Endothelial cell of umbilical vein (primary cell): ENCODE results near the gene EDEM2. TPM values are rescaled to one million over a fixed set of nuclear protein-coding genes. Genes with fewer than 3 reads are reported as not detected.

Experiments used
- BruUV-seq: library from RNA; stranded (reverse); fragments of 400-500 nt; replicated peaks from 2 replicates; lab custom pipeline; 2021; lab: Mats Ljungman, UMichigan
- CTCF ChIA-PET: fragments of 300-600, 350-600 bp; sonication (Branson Sonifier 250); formaldehyde crosslinking; loops from one replicate; lab custom pipeline; 2021; ENCODE audit warnings: antibody characterized with exemption, inconsistent platforms; lab: Charles Lee
- POLR2A ChIA-PET: fragments of 300-600, 350-600 bp; sonication (Branson Sonifier 250); formaldehyde crosslinking; loops from one replicate; lab custom pipeline; 2021; ENCODE audit warnings: antibody characterized with exemption, inconsistent platforms; lab: Charles Lee
- DNase-seq: peaks from one replicate; pipeline ENCODE4 v3.0.0-alpha.2; 2011; ENCODE audit warnings: low read depth, low spot score
- FAIRE-seq: peaks from 2 replicates; lab custom pipeline; 2011; peaks lifted over from hg19 to GRCh38; lab: Jason Lieb, UNC
- H2AFZ ChIP-seq: 2 replicates; pipeline ENCODE4 v1.6.0; 2012; ENCODE audit warnings: low read depth, low read length, control low read depth, inconsistent platforms
- H3K27ac ChIP-seq: 2 replicates; pipeline ENCODE4 v1.5.1; 2011; ENCODE audit warnings: low read depth, mild to moderate bottlenecking, control low read depth, low read length, moderate library complexity; ENCODE audit not compliant: insufficient read depth
- H3K27me3 ChIP-seq, 2 experiments: 2 replicates each; pipeline versions ENCODE4 v1.6.0 to v1.6.1; 2011; ENCODE audit warnings: low read length in 2 of 2, mixed read lengths in 1 of 2; ENCODE audit not compliant: control insufficient read depth in 2 of 2, insufficient read depth in 2 of 2
- H3K36me3 ChIP-seq, 2 experiments: 2 replicates in 1 of 2; 3 replicates in 1 of 2; pipeline ENCODE4 v1.5.1; 2011; ENCODE audit warnings: low read length in 2 of 2, mild to moderate bottlenecking in 1 of 2, moderate library complexity in 1 of 2; ENCODE audit not compliant: control insufficient read depth in 2 of 2, insufficient read depth in 2 of 2; ENCODE audit errors: extremely low read depth in 1 of 2
- H3K4me1 ChIP-seq: 3 replicates; pipeline ENCODE4 v1.5.1; 2011; ENCODE audit warnings: mild to moderate bottlenecking, low read length; ENCODE audit not compliant: control insufficient read depth, insufficient read depth; ENCODE audit errors: extremely low read depth
- H3K4me2 ChIP-seq: 2 replicates; pipeline ENCODE4 v1.6.1; 2011; ENCODE audit warnings: low read length, control low read depth, mixed read lengths; ENCODE audit not compliant: insufficient read depth
- H3K4me3 ChIP-seq, 3 experiments: fragments of 200-600 bp in 1 of 3; sonication (generic), shearing (Covaris generic) in 1 of 3; replicated peaks in 1 of 3; 2 replicates each; pipeline ENCODE4 v1.5.1; 2011 to 2016; ENCODE audit warnings: control low read depth in 3 of 3, low read length in 3 of 3, mild to moderate bottlenecking in 2 of 3, inconsistent platforms in 1 of 3, low read depth in 1 of 3, moderate library complexity in 1 of 3; ENCODE audit not compliant: insufficient read depth in 1 of 3
- H3K79me2 ChIP-seq: 2 replicates; pipeline ENCODE4 v1.6.0; 2012; ENCODE audit warnings: low read length, inconsistent platforms; ENCODE audit not compliant: control insufficient read depth, insufficient read depth
- H3K9ac ChIP-seq: replicated peaks from 2 replicates; pipeline ENCODE3; 2011; ENCODE audit warnings: low read length, control low read depth; ENCODE audit not compliant: insufficient read depth; ENCODE audit errors: extremely low read depth
- H3K9me1 ChIP-seq: replicated peaks from 3 replicates; pipeline ENCODE4 v1.6.0; 2011; ENCODE audit warnings: mild to moderate bottlenecking, low read length; ENCODE audit not compliant: control insufficient read depth, insufficient read depth; ENCODE audit errors: extremely low read depth
- H3K9me3 ChIP-seq: replicated peaks from 2 replicates; pipeline ENCODE4 v1.5.1; 2012; ENCODE audit warnings: low read length, inconsistent platforms; ENCODE audit not compliant: control insufficient read depth, insufficient read depth
- H4K20me1 ChIP-seq: replicated peaks from 2 replicates; pipeline ENCODE3; 2011; ENCODE audit warnings: mild to moderate bottlenecking, low read length; ENCODE audit not compliant: control insufficient read depth, insufficient read depth; ENCODE audit errors: extremely low read depth
- CTCF ChIP-seq, 2 donors: IDR thresholded peaks; 1 replicate in 1 of 2; 2 replicates in 1 of 2; pipeline ENCODE4 v1.5.1; 2011; ENCODE audit warnings: low read length in 2 of 2, mild to moderate bottlenecking in 2 of 2, moderate library complexity in 2 of 2, control low read depth in 1 of 2, inconsistent platforms in 1 of 2, low read depth in 1 of 2; ENCODE audit not compliant: insufficient read depth in 1 of 2; ENCODE audit errors: extremely low read depth in 1 of 2
- EZH2 ChIP-seq: IDR thresholded peaks from 2 replicates; pipeline ENCODE4 v1.6.1; 2012; ENCODE audit warnings: borderline replicate concordance, low read depth, mild to moderate bottlenecking, moderate library complexity, low read length, inconsistent platforms; ENCODE audit not compliant: severe bottlenecking
- FOS ChIP-seq: IDR thresholded peaks from 2 replicates; pipeline ENCODE4 v1.6.1; 2011; ENCODE audit warnings: mild to moderate bottlenecking, low read length, moderate library complexity, borderline replicate concordance; ENCODE audit not compliant: insufficient read depth
- GATA2 ChIP-seq: IDR thresholded peaks from 2 replicates; pipeline ENCODE4 v1.7.0; 2011; ENCODE audit warnings: low read depth, mild to moderate bottlenecking, moderate library complexity, mixed read lengths, low read length; ENCODE audit not compliant: insufficient read length, insufficient read depth
- JUN ChIP-seq: IDR thresholded peaks from 2 replicates; pipeline ENCODE4 v1.6.1; 2011; ENCODE audit warnings: borderline replicate concordance, low read depth; ENCODE audit not compliant: insufficient read length, insufficient read depth
- MAX ChIP-seq: IDR thresholded peaks from 2 replicates; pipeline ENCODE4 v1.6.1; 2011; ENCODE audit not compliant: insufficient read depth, insufficient read length
- MYC ChIP-seq: IDR thresholded peaks from one replicate; pipeline ENCODE4 v1.6.1; 2011; ENCODE audit warnings: mild to moderate bottlenecking, low read depth, low read length
- POLR2A ChIP-seq: IDR thresholded peaks from 2 replicates; pipeline ENCODE4 v1.6.1; 2012; ENCODE audit warnings: low read depth, mild to moderate bottlenecking, control low read depth, low read length
- POLR2AphosphoS5 ChIP-seq: IDR thresholded peaks from 2 replicates; pipeline ENCODE4 v1.6.1; 2012; ENCODE audit warnings: low read depth, mild to moderate bottlenecking, control low read depth, low read length, moderate library complexity; ENCODE audit not compliant: insufficient read depth
- dilution Hi-C: fragments of 300-500 bp; cut with MboI; formaldehyde crosslinking; loops from one replicate; pipeline ENCODE4 v1.15.0; 2019; ENCODE audit warnings: low sequenced_read_pairs; ENCODE audit not compliant: extremely low pct_ligation_motif_present
- intact Hi-C: fragments of 100-400 bp; cut with micrococcal nuclease; formaldehyde crosslinking; loops from one replicate; pipeline ENCODE4 v1.10.0; 2022
- polyA plus RNA-seq, 4 experiments: library from polyadenylated mRNA; depleted of rRNA in 3 of 4; stranded (reverse) in 3 of 4; unstranded in 1 of 4; fragments of >200 nt; gene quantifications; 2 replicates each; pipeline versions ENCODE4 v1.2.1 to v1.2.3, GENCODE V29; 2011 to 2012; ENCODE audit warnings: missing spikeins in 1 of 4
- total RNA-seq: library from RNA; stranded (reverse); gene quantifications from 2 replicates; pipeline ENCODE4 v1.2.3, GENCODE V29; 2021

The EDEM2 gene
- total and polyA plus RNA-seq, 2 donors (not counting 3 experiments of a cell fraction or from before 2014, with no cell fraction given) = 29.1 to 39.5 TPM

GRCh38 chr20:35167787-35168186 is 20.7 kb upstream of the EDEM2 start:
- no peaks in the 10 kb centered on the region for H3K36me3 ChIP-seq
- no peaks in the 10 kb centered on the region for H3K9me3 ChIP-seq
- H3K4me1 ChIP-seq = peaks cover 33% of the 10 kb centered on the region
- no peaks in the 10 kb centered on the region for H3K27me3 ChIP-seq
- no peak overlapping the region for H3K4me3 ChIP-seq
- DNase-seq (no peak), FAIRE-seq (no peak)
- no peak overlapping the region for H3K27ac ChIP-seq
- BruUV-seq = no TSS peak
- intact Hi-C loops = loop anchor here (2.0 kb wide), 1 partner anchor 75 kb away; the partner anchor contains the start of gene TRPC4AP
- POLR2A ChIA-PET = interaction anchor here (0.7 to 3.2 kb wide), 2 partner anchors 21 to 112 kb away, joined by 6 to 18 read pairs; partner anchors contain the start of gene EDEM2
- H4K20me1 ChIP-seq = no peaks in the 10 kb centered on the region
- H3K4me2 ChIP-seq = no peak overlapping the region
- no peak overlapping the region for H2AFZ ChIP-seq
- TF ChIP-seq MAX (no peak), POLR2AphosphoS5 (no peak), FOS (no peak), MYC (no peak), CTCF (IDR thresholded peaks at IDR 0.05; ENCODE audit: extremely low read depth in 1 of 2, insufficient read depth in 1 of 2, low read depth in 1 of 2, low read length in 2 of 2) (no peak), JUN (no peak), GATA2 (no peak), POLR2A (no peak), EZH2 (no peak)
- peaks cover 9% of the 10 kb centered on the region for H3K79me2 ChIP-seq
- CTCF ChIA-PET = interaction anchor here (3.0 to 3.9 kb wide), 2 partner anchors 22 to 72 kb away, joined by 33 to 79 read pairs; partner anchors contain the start of gene EDEM2
- no peak overlapping the region for H3K9ac ChIP-seq
- dilution Hi-C loops = no loop called here
- no peaks in the 10 kb centered on the region for H3K9me1 ChIP-seq
